Endodermal cell (in vitro differentiated cells): ENCODE data around the gene SLC16A1. TPM values are rescaled to one million over a fixed set of nuclear protein-coding genes. Genes with fewer than 3 reads are reported as not detected.
"Not testable (repeated sequence)": the region's sequence is repeated elsewhere in the genome, so short reads cannot be mapped to it uniquely, and the experiment has no call there.

Source experiments
- DNase-seq: peaks from one replicate; pipeline ENCODE4 v3.0.0-alpha.2; 2017
- H3K27ac ChIP-seq: 2 replicates; pipeline ENCODE4 v1.5.1; 2013; ENCODE audit warnings: mild to moderate bottlenecking, low read depth, low read length, moderate library complexity
- H3K27me3 ChIP-seq: 2 replicates; pipeline ENCODE4 v1.6.1; 2013; ENCODE audit warnings: mild to moderate bottlenecking, low read length, moderate library complexity; ENCODE audit not compliant: insufficient read depth, control insufficient read depth, poor library complexity, severe bottlenecking
- H3K36me3 ChIP-seq: 2 replicates; pipeline ENCODE4 v1.7.0; 2013; ENCODE audit warnings: mild to moderate bottlenecking, low read length, moderate library complexity; ENCODE audit not compliant: control insufficient read depth, insufficient read depth
- H3K4me1 ChIP-seq: one replicate; pipeline ENCODE4 v1.7.0; 2013; ENCODE audit warnings: low read length; ENCODE audit not compliant: control insufficient read depth, insufficient read depth
- H3K4me3 ChIP-seq: 2 replicates; pipeline ENCODE4 v1.5.1; 2013; ENCODE audit warnings: mild to moderate bottlenecking, low read length, moderate library complexity
- H3K9ac ChIP-seq: 2 replicates; pipeline ENCODE4 v1.6.1; 2013; ENCODE audit warnings: mild to moderate bottlenecking, low read length, moderate library complexity; ENCODE audit not compliant: poor library complexity, severe bottlenecking; ENCODE audit errors: extremely low read depth
- H3K9me3 ChIP-seq: 2 replicates; pipeline ENCODE4 v1.6.1; 2013; ENCODE audit warnings: mild to moderate bottlenecking, low read length, moderate library complexity; ENCODE audit not compliant: control insufficient read depth
- H3K27ac Mint-ChIP-seq: 2 replicates; pipeline ENCODE4 v1.8.0; 2020; ENCODE audit warnings: mixed read lengths
- H3K27me3 Mint-ChIP-seq: 2 replicates; pipeline ENCODE4 v1.8.0; 2021; ENCODE audit warnings: mild to moderate bottlenecking, mixed read lengths; ENCODE audit not compliant: insufficient read depth
- H3K36me3 Mint-ChIP-seq: 2 replicates; pipeline ENCODE4 v1.8.0; 2020; ENCODE audit warnings: low read depth, mixed read lengths
- H3K4me1 Mint-ChIP-seq: 2 replicates; pipeline ENCODE4 v1.8.0; 2020; ENCODE audit warnings: mixed read lengths
- H3K4me3 Mint-ChIP-seq: 2 replicates; pipeline ENCODE4 v1.8.0; 2020; ENCODE audit warnings: mild to moderate bottlenecking, moderate library complexity, mixed read lengths
- H3K9me3 Mint-ChIP-seq: 2 replicates; pipeline ENCODE4 v1.8.0; 2020; ENCODE audit warnings: mild to moderate bottlenecking, mixed read lengths
- WGBS, 2 experiments: methylation state at CpG; one replicate each; pipeline versions ENCODE4 v1.1.5 to v1.1.7; 2013; ENCODE audit warnings: missing lambda C conversion rate in 2 of 2, mixed read lengths in 1 of 2; ENCODE audit not compliant: insufficient coverage in 1 of 2, insufficient read length in 1 of 2; 5-methylcytosine and 5-hydroxymethylcytosine counted together
- total RNA-seq, 2 donors: library from RNA; stranded (reverse); fragmentation: NEBNext Ultra II Directional in 1 of 2; extraction: Animal tissue kit (Norgen Biotek cat#: 25700) in 1 of 2; gene quantifications; 2 replicates in 1 of 2; 3 replicates in 1 of 2; pipeline ENCODE4 v1.2.1, GENCODE V29; 2021
- TF ChIP-seq, protein P1 (sequence below): fragments of 200-600 bp; sonication (generic); conservative IDR thresholded peaks from 2 replicates; pipeline ENCODE4 v1.5.0; 2021; ENCODE audit warnings: antibody characterized with exemption, mild to moderate bottlenecking

SLC16A1 gene
- total RNA-seq, 2 donors from 2014 or later, result 229 to 248 TPM

GRCh38 chr1:112893288-112894009, 62.5 kb downstream of the SLC16A1 start:
- Histone ChIP-seq H3K9me3 (peaks cover 46% of the 10 kb centered on the region), H3K4me1 (no peaks in the 10 kb centered on the region), H3K27me3 (no peaks in the 10 kb centered on the region), H3K27ac (no peak overlapping the region), H3K9ac (no peak overlapping the region), H3K4me3 (peak overlapping the region; percentile 51), H3K36me3 (no peaks in the 10 kb centered on the region)
- H3K36me3 Mint-ChIP-seq, result peaks cover 23% of the 10 kb centered on the region
- no peak overlapping the region for H3K27ac Mint-ChIP-seq
- peaks cover 3% of the 10 kb centered on the region for H3K27me3 Mint-ChIP-seq
- peaks cover 49% of the 10 kb centered on the region for H3K9me3 Mint-ChIP-seq
- H3K4me3 Mint-ChIP-seq, result no peak overlapping the region
- no peak for DNase-seq
- H3K4me1 Mint-ChIP-seq, result peaks cover 6% of the 10 kb centered on the region
- TF ChIP-seq, protein P1, sequence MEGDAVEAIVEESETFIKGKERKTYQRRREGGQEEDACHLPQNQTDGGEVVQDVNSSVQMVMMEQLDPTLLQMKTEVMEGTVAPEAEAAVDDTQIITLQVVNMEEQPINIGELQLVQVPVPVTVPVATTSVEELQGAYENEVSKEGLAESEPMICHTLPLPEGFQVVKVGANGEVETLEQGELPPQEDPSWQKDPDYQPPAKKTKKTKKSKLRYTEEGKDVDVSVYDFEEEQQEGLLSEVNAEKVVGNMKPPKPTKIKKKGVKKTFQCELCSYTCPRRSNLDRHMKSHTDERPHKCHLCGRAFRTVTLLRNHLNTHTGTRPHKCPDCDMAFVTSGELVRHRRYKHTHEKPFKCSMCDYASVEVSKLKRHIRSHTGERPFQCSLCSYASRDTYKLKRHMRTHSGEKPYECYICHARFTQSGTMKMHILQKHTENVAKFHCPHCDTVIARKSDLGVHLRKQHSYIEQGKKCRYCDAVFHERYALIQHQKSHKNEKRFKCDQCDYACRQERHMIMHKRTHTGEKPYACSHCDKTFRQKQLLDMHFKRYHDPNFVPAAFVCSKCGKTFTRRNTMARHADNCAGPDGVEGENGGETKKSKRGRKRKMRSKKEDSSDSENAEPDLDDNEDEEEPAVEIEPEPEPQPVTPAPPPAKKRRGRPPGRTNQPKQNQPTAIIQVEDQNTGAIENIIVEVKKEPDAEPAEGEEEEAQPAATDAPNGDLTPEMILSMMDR, result no peak
- WGBS, 2 experiments, result 84 to 98% methylated on average over 5 to 6 of the region's 6 CpGs

DNA sequence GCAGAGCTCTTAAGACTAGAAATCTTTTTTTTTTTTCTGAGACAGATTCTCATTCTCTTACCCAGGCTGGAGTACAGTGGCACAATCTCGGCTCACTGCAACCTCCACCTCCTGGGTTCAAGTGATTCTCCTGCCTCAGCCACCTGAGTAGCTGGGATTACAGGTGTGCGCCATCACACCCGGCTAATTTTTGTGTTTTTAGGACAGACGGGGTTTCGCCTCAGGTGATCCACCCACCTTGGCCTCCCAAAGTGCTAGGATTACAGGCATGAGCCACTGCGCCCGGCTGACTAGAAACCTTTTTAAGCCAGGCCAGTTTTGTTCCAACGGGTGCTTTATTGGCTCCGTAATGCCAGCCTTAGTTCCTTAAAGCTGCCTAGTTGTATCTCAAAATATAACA, 66.1 kb downstream of the SLC16A1 start:
- H3K4me3 ChIP-seq, H3K27me3 ChIP-seq, H3K27me3 Mint-ChIP-seq, H3K4me1 Mint-ChIP-seq, H3K9ac ChIP-seq, H3K36me3 ChIP-seq, H3K27ac ChIP-seq, DNase-seq, H3K4me3 Mint-ChIP-seq, H3K4me1 ChIP-seq, H3K27ac Mint-ChIP-seq: not testable (repeated sequence)
- peaks cover 26% of the 10 kb centered on the region for H3K9me3 ChIP-seq
- H3K9me3 Mint-ChIP-seq, result peaks cover 26% of the 10 kb centered on the region
- WGBS, 2 experiments, result 90 to 96% methylated on average over 9 of the region's 9 CpGs
- peaks cover 11% of the 10 kb centered on the region for H3K36me3 Mint-ChIP-seq

DNA sequence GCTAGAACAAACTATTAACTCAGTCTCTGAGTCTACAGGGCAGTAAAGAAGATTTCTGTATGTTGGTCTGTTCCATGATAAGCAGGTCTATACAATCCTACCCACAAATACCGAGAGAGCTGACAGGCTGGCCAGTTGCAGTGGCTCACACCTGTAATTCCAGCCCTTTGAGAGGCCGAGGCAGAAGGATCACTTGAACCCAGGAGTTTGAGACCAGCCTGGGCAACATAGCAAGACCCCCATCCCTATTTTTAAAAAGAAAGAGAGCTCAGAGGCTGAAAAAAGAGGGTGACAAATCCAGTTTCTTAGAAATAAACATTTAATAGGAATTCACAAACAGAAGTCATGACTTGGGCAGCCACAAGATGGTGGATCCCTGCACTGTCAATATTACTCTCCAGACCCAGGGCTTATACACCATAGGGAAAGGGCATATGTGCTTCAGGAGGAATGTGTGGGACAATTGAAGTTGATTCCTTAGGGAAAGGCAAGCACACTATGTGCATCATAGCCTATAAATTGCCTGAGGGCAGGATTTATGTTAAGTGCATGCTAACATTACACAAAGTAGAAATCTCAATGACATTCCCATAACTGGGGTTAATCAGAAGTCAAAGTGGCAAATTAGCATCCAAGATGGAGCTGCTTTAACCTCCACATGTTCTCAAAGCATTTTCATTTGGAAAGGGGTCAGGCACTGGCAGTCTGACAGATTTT, 66.8 kb downstream of the SLC16A1 start:
- no peak overlapping the region for H3K4me3 ChIP-seq
- WGBS, 2 experiments, result 67% methylated on average over 2 of the region's 2 CpGs; no CpG with 5 or more reads in 1 of the 2 experiments
- H3K36me3 ChIP-seq, result no peaks in the 10 kb centered on the region
- Mint-ChIP-seq H3K27me3 (peaks cover 3% of the 10 kb centered on the region), H3K36me3 (peaks cover 11% of the 10 kb centered on the region), H3K4me1 (peaks cover 6% of the 10 kb centered on the region), H3K27ac (no peak overlapping the region), H3K4me3 (no peak overlapping the region), H3K9me3 (peaks cover 23% of the 10 kb centered on the region)
- peaks cover 21% of the 10 kb centered on the region for H3K9me3 ChIP-seq
- DNase-seq, result no peak
- no peak overlapping the region for H3K27ac ChIP-seq
- no peaks in the 10 kb centered on the region for H3K27me3 ChIP-seq
- H3K4me1 ChIP-seq, result no peaks in the 10 kb centered on the region
- TF ChIP-seq, protein P1, result no peak
- no peak overlapping the region for H3K9ac ChIP-seq
